DLD1 (cell line): Measurements from ENCODE around the gene AP5S1.

Source experiments
- in situ Hi-C: cut with HindIII; loops from 2 replicates; pipeline ENCODE4 v1.10.0; 2017; ENCODE audit warnings: low sequenced_read_pairs

The AP5S1 gene, protein sequence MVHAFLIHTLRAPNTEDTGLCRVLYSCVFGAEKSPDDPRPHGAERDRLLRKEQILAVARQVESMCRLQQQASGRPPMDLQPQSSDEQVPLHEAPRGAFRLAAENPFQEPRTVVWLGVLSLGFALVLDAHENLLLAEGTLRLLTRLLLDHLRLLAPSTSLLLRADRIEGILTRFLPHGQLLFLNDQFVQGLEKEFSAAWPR

DNA sequence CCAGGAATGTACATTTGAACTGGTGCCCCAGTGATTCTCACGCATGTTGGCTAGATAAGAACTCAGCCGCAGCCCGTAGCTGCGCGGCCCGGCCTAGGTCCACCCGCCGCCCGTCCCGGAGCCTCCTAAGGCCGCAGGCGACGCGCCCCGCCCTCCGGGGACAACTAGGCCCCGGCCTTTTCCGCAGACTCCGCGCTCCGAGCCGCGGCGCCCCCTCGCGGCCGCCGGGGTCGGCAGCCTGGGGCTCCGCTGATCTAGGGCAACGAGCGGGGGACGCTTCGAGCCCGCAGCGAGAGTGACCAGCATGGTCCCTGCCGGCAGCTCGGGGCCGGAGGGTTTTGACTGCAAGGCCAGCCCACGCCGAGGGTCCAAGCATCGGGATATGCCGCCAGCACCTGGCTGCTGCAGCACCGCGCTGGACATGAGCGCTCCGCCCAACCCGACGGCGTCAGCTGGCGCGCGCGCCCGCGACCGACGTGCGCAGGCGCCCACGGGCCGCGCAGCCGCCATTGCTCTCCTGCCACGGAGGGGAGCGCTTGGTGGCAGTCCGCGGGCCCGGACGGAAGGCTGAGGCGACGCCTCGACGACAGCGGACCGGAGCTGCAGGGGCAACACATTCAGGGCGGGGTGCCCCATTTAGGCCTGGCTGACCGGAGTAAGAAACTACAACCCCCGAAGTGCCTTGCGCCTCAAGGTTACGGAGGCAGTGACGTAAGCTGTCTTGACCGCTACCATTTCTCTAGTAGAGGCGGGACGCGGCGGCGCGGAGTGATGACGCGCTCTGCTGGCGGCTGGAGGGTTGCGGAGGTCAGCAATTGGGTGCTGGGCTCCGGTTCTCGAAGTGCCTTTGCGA lies at the start of gene AP5S1:
TSS of gene AP5S1 (plus strand) at position 500 of the 853 bp plus-strand sequence. CDS start 1,571 bp downstream, outside the sequence.
- in situ Hi-C loops = no loop called here

DNA sequence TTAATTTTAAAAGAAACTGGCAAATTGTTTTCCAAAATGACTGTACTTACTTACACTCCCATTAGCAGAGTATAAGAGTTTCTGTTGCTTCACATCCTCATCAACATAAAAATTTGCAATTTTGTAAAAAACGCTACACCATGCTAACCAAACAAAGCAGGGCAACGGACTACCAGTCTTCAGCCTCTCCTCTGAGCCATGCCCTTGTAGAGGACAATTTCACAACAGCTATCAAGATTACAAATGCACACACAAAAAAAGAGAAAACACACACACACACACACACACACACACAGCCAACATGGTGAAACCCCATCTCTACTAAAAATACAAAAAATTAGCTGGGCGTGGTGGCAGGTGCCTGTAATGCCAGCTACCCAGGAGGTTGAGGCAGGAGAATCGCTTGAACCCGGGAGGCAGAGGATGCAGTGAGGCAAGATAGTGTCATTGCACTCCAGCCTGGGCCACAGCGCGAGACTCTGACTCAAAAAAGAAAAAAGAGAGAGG lies 48.7 kb upstream of the AP5S1 start:
- in situ Hi-C loops = no loop called here

DNA sequence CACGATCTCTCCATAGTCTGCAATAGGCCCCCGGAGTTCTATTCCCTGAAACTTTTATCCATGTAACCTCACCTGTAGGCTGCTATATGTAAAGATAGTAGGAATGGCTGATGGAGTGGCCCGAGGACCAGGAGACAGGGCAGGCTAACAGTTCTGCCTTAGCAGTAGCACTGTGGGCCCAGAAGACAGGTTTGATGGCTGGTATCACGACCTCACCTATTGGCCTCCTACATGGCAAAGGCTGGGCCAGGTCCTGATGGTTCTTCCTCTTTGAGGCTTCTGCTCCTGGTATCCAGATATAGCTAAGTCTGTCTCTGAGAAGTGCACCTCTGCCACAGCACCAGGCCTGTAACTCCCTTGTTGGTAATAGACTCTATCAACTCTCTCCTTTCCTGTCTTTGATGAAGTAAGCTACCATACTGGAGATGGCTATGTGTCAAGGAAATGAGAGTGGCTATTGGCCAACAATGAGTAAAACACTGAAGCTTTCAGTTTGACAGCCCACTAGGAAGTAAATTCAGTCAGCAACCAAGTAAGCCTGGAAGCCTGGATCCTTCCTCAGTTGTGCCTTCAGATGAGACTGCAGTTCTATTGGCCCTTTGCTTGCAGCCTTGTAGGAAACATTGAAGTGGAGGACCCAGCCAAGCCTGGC lies 44.8 kb upstream of the AP5S1 start:
- in situ Hi-C loops = no loop called here

DNA sequence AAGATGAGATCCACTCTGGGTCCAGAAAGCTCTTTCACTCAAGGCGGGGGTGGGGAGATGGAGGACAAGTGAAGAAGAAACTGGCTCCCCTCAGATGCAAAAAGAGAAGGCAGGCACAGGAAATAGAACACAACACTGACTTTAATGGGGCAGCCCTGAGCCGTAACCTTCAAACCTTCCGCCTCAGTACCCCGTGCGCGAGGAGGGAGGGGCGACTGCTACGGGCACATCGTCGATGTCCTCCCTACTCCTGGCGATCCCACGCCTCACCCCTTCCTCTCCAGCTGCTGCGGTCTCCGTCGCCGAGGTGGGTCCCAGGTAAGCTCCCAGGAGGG lies 43.0 kb upstream of the AP5S1 start:
- in situ Hi-C loops = no loop called here

DNA sequence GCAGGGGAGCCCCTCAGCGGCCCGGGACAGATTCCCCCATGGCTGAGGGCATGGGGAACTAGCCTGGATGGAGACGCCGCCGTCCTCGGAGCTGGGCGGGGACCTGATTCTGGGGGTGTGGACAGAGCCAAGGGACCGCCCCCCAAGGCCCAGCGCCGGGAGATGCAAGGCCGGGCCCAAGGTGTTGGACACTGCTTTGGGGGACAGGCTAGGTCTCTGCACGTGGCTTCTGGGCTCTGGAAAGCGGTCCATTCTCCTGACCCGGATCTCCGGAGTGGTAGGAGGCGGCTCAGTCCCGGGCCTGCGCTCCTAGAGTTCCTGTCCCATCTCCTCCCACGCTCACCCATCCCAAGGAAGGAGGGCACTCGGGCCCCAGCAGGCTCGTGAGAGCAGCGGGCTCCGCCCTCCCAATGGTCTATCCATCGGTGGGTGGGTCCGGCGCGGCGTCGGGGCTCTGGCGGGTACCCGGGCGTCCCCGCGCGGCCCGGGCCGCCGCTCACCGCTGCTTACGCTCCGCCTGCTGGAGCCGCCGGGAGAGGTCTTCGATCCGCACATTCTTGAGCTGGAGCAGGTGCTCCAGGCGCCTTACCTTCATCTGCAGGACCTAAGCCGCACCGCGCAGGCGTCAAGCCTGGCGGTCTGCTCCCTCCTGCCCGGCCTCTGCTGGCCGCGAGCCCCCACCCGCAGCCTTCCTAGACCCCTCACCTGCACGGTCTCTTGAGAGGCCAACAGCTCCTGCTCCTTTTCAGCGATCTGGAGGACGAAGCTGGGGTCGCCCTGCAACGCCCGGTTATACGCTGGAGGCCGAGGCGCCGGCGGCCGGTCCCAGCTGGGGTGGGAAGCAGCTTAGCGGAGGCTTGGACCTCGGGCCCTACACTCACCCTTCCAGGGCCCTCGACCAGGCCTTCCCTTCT lies 42.4 kb upstream of the AP5S1 start:
- in situ Hi-C loops = no loop called here

DNA sequence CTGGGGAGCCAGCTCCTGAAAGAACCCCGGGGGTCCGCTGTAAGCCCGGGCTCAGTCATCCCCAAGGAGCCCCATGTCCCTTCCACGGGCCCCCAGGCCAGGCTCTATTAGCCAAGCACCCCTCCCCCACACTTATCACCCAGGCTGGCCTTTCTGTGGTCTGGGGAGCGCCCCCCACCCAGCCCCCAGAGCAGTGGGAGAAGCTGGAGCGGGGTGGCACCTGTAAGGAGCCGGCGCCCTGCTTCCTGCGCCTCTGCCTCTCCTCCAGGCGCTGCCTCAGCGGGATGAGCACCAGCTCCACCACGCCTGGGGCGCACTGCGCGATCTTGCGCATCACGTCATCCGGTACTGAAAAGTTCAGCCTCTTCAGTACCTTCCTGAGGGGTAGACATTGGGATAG lies 41.4 kb upstream of the AP5S1 start:
- in situ Hi-C loops = no loop called here

DNA sequence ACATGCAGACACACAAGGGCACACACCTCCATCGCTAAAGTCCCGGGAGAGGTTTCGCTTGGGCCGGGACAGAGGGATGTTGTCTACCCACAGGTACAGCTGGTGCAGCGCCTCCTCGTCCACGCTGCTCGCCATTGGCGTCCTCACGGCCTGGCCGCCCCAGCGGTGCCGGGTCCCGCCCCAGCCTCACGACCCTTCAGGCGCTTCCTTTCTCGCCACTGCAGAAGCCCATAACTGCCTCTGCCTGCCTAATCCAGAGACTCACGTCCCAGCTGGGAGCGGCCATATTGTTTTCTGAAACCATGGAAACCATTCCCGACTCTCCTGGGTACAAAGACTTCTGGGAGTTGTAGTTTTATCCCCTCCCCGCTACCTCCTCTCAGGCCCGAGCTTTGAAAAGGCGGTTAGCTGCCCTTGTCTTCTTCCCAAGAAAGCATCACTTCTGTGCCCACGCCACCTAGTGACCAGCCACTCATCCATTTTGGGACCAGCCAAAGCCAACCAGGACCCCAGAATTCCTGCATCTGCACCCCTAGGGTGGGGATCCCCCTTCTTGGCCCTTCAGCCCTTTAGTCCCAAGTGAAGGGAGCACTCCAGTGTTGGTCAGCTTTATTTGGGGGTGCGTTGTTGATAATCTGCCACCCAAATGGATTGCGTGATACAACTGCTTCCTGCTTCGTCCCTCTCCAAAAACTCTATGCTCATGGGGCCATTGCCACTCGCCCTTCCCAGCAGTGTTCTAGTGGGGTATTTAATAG lies 39.0 kb upstream of the AP5S1 start, which contains the start of gene SPEF1:
TSS of gene SPEF1 (minus strand) at position 296 of the 758 bp plus-strand sequence. CDS start at position 135, 161 bp downstream.
- in situ Hi-C loops = no loop called here

DNA sequence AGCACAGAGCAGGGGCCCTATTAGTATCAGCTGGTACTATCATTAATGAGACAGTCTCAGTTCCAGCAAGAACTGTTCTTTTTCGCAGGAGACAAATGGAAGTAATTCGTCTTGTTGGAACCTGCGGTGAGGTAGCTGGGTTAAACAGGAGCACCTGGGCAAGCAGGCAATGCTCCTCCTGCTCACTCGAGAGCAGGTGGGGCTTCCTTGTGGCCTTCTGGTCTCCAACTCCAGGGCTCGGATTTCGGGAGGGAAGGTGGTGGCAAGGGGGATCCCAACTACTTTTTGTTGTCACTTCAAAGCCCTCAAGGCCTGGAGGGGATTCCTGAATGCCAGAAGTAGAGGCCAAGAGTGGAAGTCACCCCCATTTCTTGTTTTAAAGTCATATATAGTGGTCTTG lies 37.8 kb upstream of the AP5S1 start:
- in situ Hi-C loops = no loop called here

DNA sequence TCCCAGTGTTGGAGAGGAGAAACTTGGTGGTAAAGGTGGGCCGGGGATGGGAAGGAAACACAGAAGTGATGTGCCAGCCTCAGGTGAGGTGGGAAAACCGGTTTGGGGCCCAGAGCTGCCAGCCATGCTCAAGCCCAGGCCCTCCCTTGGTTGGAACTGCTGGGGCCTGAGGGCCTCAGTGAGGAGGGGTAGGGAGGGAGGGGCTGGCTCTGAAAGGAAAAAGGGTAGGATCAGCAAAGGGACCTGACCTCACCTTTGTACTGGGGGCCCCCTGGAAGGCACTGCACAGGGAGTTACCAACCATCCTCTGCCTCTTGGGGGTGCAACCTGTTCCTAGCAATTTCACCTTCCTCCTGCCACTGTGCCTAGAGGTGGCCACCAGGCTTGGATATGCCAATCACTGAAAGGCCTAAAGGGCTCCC lies 37.3 kb upstream of the AP5S1 start:
- in situ Hi-C loops = no loop called here

DNA sequence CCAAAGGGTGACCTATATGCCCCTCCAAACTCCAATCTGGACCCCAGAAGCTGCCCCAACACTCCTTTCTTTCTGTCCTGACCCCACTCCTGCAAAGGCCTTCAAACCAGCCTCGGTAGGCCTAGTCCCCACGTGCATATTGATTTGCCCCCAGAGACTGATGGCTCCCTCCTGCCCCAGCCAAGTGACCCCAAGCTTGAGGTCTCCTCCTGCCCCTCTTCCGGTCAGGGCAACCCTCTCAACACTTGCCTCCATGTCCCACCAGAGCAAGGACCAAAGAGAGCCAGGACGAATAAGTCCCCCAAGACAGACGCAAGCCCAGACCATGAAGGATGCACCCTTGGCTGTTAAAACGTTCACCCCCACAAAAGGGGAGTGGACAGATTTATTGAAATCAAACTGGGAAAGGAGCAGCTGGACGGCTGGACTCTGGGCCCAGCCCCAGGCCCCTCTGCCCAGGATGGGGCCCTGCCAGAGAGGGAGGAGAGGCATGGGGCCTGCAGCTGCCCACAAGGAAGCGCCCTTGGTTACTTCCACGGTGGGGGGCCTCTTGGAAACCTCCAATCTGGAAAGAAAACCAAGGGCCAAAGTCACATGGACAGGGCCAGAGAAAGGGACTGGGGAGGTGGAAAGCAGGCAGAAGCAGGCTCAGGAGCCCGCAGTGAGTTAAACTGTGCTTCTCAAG lies 36.7 kb upstream of the AP5S1 start:
- in situ Hi-C loops = no loop called here

DNA sequence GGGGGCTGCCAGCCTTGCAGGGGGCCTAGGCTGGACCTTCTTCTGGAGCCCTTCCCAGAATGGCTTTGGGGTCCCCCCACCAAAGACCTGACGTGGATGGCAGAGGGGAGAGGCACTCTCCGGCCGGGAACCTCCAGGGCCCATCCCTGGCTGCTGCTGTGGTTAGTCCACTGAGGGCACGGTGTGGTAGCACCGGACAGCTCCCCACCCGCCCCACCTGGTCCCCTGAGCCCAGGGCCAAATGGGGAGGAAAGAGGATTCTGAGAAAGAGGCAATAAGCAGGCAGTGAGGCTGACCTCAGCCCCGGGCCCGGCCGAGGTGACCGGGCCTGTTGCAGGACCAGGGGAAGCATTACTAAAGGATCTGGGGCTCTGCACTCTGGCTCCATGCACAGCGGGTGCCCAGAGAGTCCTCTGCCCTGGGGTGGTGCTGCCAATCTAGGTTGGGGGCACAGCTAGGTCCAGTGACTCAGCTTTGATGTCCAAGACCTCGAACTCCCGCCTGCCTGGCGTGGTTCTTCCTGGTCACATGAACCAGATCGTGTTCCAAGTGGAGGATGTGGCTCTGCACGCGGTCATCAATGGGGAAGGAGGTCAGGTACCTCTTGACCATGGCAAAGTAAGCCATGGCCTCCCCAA lies 36.0 kb upstream of the AP5S1 start:
- in situ Hi-C loops = no loop called here

DNA sequence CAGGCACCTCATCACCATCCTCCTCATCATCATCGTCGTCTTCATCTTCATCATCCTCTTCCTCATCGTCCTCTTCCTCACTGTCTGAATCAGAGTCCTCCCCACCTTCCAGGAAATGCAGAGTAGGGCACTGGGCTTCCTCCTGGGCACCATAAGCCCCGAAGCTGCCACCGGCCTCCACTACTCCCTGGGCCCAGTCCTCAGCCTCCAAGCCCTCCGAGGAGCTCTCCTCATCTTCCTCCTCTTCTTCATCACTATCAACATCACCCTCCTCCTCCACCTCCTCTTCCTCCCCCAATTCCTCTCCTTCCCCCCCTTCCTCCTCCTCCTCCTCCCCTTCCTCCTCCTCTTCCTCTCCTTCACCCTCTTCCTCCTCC lies 35.5 kb upstream of the AP5S1 start:
- in situ Hi-C loops = no loop called here

DNA sequence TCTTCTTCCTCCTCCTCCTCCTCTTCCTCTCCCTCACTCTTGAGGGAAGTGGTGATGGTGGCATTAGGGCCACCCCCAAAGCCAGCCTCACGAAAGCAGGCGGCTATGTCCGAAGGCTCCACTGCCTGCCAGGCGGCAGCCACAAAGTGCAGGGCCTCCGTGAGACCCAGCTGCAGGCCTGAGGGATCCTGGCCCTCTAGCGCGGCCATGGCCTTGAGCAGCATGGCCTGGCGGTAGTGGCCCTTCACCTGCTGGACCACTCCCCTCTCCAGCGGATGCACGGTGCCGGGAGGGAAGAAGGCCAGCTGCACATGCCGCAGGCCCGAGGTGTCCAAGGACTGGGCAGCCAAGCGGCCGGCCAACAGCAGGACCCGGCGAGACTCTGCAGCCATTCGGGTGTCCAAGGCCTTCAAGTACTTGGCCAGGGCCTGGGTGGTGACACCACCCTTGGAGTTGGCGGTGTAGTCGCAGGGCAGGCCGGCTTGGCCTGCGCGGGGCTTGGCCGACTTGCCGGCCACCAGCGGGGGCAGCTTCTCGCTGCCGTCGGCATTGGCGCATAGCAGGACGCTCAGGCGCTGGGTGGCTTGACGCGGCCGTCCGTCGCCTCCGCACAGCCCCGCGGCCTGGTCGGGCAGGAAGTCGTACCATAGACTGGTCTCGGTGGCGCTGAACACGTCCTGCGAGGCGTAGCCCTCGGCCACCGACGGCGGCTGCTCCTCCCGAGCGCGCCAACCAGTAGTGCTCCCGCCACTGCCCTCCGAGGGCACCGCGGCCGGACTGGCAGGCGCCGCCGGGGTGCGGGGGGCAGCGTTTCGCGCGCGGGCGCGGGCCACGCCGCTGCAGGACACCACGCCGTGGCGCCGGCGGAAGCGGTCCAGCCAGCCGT lies 34.9 kb upstream of the AP5S1 start:
- in situ Hi-C loops = no loop called here

DNA sequence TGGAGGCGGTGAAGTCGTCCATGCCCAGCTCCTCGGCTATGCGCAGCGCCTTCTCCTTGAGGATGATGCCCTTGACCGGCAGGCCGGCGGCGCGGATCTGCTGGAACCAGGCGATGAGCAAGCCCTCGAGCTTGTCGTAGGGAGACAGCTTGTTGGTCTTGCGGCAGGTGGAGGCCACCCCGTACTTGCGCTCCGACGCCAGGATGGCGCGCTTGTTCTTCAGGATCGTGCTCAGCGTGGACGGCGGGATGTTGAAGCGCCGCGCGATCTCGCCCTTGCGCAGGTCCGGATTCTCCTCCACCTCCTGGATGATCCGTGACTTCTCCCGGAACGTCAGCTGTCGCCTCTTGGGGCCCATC lies 34.2 kb upstream of the AP5S1 start:
- in situ Hi-C loops = no loop called here

DNA sequence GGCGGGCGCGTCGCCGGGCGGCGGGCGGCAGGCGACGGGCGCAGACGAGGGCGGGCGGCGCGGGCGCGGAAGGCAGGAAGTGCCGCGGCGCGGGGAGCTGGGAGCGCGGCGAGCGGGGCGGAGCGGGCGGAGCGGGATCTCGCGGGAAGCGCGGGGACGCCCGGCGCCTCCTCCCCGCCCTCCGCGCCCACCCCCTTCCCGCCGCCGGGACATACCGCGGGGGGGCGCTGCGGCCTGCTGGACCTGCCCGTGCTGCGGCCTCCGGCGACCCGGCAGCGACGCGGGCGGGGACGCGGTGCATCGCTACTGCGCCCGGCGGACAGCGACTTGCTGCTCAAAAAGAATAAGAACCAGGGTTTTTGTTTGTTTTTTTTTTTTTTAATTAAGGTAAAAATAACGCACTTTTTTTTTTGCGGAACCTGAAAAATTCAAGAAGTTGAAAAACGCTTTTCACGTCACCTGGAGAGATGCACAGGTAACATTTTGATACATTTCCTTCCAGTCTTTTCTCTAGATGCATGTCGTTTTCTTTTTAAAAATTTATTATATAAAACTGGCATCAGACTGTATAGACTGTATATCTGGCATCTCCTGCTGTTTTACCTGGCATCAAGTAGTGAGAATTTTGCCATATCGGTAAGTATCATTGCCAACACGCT lies 33.6 kb upstream of the AP5S1 start, which contains the start of gene CENPB:
TSS of gene CENPB (minus strand) at position 76 of the 659 bp plus-strand sequence. CDS start 257 bp downstream, outside the sequence.
- in situ Hi-C loops = no loop called here

DNA sequence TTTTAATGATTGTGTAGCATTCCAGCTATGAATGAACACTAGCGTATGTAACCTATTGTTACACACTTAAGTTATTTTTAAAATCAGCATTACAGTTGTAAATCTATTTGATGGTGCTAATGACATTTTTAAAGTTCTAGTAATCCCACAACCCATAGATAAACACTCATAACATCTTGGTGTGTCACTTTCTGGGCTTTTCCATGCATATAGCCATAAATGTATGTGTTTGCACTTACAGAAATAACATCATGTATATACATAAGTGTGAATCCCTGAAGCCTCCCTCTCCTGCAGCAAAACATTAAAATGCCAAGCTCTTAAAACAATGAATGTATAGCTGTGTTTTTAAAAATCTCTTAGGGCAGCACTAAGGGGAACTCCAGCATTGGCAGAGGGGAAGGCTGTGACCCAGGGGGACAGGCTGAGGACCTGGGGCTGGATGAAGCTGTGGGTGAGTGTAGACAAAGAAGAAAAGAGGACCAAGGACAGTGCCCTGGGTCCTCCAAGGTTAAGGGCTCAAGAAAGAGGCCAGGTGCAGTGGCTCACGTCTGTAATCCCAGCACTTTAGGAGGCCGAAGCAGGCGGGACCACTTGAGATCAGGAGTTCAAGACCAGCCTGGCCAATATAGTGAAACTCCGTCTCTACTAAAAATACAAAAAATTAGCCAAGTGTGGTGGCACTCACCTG lies 32.9 kb upstream of the AP5S1 start:
- in situ Hi-C loops = no loop called here

DNA sequence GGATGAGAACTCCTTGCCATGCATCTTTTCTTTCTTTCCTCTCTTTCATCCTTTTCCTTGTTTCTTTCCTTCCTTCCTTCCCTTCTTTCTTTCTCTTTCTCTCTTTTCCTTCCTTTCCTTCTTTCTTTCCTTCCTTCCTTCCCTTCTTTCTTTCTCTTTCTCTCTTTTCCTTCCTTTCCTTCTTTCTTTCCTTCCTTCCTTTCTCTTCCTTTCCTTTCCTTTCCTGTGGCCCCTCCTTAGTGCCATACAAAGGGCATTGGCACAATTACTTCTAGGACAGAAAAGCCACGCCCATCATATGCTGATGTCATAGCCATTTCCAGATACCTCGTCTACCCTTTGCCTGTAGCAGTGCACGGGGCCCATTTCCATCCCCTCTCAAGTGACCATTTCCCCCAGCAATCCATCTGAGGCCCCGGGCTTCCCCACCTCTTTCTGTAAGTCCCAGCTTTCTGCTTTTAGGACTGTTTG lies 31.6 kb upstream of the AP5S1 start:
- in situ Hi-C loops = no loop called here
